Panc1 (cell line): ENCODE data around the gene ZNF33A.
"Not testable (repeated sequence)": the region's sequence is repeated elsewhere in the genome, so short reads cannot be mapped to it uniquely, and the experiment has no call there.

Experiments
- CTCF ChIP-seq: fragments of 450-650 bp; IDR thresholded peaks from 2 replicates; pipeline ENCODE4 v1.5.1; 2017; ENCODE audit warnings: mild to moderate bottlenecking
- POLR2AphosphoS5 ChIP-seq: IDR thresholded peaks from 2 replicates; pipeline ENCODE4 v1.6.1; 2012; ENCODE audit warnings: mild to moderate bottlenecking, low read depth, low read length, moderate library complexity
- SIN3A ChIP-seq: IDR thresholded peaks from 2 replicates; pipeline ENCODE4 v1.6.1; 2012; ENCODE audit warnings: low read depth, mild to moderate bottlenecking, low read length, moderate library complexity, borderline replicate concordance; ENCODE audit not compliant: insufficient read depth

- TF ChIP-seq SIN3A, CTCF, POLR2AphosphoS5: not testable (repeated sequence)
Measured at GRCh38 chr10:38019124-38019523, 8.6 kb downstream of the ZNF33A start.
